PFSK-1 (cell line): ENCODE results near the gene RABIF.

Experiments
- FOXP2 ChIP-seq: optimal IDR thresholded peaks from 2 replicates; pipeline ENCODE3; 2011; ENCODE audit warnings: borderline replicate concordance, control low read depth, inconsistent platforms; ENCODE audit not compliant: insufficient read depth; ENCODE audit errors: extremely low read length, extremely low read depth
- POLR2AphosphoS5 ChIP-seq: IDR thresholded peaks from 2 replicates; pipeline ENCODE4 v1.6.1; 2012; ENCODE audit warnings: low read depth, mild to moderate bottlenecking, control low read depth, low read length, moderate library complexity
- SIN3A ChIP-seq: IDR thresholded peaks from 2 replicates; pipeline ENCODE4 v1.6.1; 2012; ENCODE audit warnings: mild to moderate bottlenecking, low read length, moderate library complexity, borderline replicate concordance; ENCODE audit not compliant: insufficient read depth
- TAF1 ChIP-seq: IDR thresholded peaks from 2 replicates; pipeline ENCODE4 v1.6.1; 2012; ENCODE audit warnings: low read length, control low read depth, borderline replicate concordance; ENCODE audit not compliant: insufficient read depth
- TF ChIP-seq, protein P1 (sequence below), 2 experiments: IDR thresholded peaks; 2 replicates each; pipeline versions ENCODE4 v1.6.1 to v1.8.0; 2011 to 2012; ENCODE audit warnings: low read depth in 2 of 2, low read length in 2 of 2, control low read depth in 1 of 2, inconsistent platforms in 1 of 2, mild to moderate bottlenecking in 1 of 2, moderate library complexity in 1 of 2; ENCODE audit not compliant: insufficient read depth in 1 of 2

The RABIF gene

GRCh38 chr1:202871367-202871766 is 17.6 kb downstream of the RABIF start:
- TF ChIP-seq POLR2AphosphoS5 (no peak), SIN3A (no peak), FOXP2 (no peak), TAF1 (no peak)
- TF ChIP-seq, protein P1, sequence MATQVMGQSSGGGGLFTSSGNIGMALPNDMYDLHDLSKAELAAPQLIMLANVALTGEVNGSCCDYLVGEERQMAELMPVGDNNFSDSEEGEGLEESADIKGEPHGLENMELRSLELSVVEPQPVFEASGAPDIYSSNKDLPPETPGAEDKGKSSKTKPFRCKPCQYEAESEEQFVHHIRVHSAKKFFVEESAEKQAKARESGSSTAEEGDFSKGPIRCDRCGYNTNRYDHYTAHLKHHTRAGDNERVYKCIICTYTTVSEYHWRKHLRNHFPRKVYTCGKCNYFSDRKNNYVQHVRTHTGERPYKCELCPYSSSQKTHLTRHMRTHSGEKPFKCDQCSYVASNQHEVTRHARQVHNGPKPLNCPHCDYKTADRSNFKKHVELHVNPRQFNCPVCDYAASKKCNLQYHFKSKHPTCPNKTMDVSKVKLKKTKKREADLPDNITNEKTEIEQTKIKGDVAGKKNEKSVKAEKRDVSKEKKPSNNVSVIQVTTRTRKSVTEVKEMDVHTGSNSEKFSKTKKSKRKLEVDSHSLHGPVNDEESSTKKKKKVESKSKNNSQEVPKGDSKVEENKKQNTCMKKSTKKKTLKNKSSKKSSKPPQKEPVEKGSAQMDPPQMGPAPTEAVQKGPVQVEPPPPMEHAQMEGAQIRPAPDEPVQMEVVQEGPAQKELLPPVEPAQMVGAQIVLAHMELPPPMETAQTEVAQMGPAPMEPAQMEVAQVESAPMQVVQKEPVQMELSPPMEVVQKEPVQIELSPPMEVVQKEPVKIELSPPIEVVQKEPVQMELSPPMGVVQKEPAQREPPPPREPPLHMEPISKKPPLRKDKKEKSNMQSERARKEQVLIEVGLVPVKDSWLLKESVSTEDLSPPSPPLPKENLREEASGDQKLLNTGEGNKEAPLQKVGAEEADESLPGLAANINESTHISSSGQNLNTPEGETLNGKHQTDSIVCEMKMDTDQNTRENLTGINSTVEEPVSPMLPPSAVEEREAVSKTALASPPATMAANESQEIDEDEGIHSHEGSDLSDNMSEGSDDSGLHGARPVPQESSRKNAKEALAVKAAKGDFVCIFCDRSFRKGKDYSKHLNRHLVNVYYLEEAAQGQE (IDR thresholded peaks at IDR 0.05; ENCODE audit: insufficient read depth in 1 of 2, low read depth in 2 of 2, low read length in 2 of 2) = no peak

GRCh38 chr1:202862679-202863560 is 26.0 kb downstream of the RABIF start:
- TF ChIP-seq POLR2AphosphoS5 (no peak), SIN3A (no peak), FOXP2 (no peak), TAF1 (no peak)
- TF ChIP-seq, protein P1 (IDR thresholded peaks at IDR 0.05; ENCODE audit: insufficient read depth in 1 of 2, low read depth in 2 of 2, low read length in 2 of 2) = no peak

- TF ChIP-seq, protein P1 (IDR thresholded peaks at IDR 0.05; ENCODE audit: insufficient read depth in 1 of 2, low read depth in 2 of 2, low read length in 2 of 2) = no peak
- no peak for TF ChIP-seq FOXP2
Observed at GRCh38 chr1:202861420-202862132, 27.4 kb downstream of the RABIF start.

GRCh38 chr1:202860744-202861419 is 28.1 kb downstream of the RABIF start:
- TF ChIP-seq, protein P1 (IDR thresholded peaks at IDR 0.05; ENCODE audit: insufficient read depth in 1 of 2, low read depth in 2 of 2, low read length in 2 of 2) = no peak
- no peak for TF ChIP-seq FOXP2
